ENCODE data around the gene BTBD16.

The BTBD16 gene

DNA sequence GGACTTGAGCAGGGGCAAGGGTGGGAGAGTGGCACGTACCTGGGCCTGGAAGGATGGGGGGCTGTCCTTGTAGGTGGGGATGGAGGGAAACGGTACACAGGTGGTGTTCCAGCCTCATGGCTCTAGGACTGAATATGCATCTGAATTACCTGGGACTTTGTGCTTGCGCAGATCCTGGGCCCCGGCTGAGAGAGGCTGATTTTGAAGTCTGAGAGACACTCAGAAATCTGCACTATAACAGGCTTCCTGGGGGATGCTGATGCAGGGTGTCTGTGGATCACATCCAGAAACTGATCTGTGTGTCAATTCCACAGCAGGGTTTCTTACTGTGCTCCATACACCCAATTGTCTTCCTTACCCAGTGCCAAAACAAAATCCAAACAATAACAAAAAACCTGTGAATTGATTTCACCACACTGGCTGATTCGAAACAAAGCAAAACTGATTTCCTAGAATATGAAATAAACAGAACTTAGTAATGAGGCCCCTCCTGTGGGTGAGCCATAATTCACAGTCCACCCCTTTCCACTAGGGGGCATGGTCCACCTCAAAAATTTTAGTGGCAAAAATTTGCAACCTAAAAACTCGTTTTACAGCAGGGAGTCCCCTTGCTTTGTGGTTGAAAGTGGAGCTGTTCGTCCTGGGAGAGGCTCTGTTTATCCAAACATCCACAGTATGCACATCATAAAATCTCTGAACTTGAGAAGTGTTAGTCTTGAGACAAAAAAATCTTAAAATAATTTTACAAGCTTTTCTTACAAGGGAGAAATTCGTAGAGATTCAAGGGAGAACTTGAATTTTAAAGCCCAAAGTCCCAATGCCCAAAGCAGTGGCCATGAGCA lies 71.4 kb downstream of the BTBD16 start:
- Histone ChIP-seq H3K27ac (ENCODE audit: low read depth, low read length) (no peak overlapping the region), H3K4me1 (ENCODE audit: insufficient read depth, low read length) (peaks cover 23% of the 10 kb centered on the region), H3K27me3 (ENCODE audit: control insufficient read depth in 1 of 2, insufficient read depth in 2 of 2, low read length in 2 of 2) (no peaks in the 10 kb centered on the region), H3K9ac (ENCODE audit: low read length) (no peak overlapping the region), H3K4me3 (ENCODE audit: low read depth in 1 of 2, low read length in 2 of 2) (no peak overlapping the region), H3K36me3 (ENCODE audit: insufficient read depth, low read length) (no peaks in the 10 kb centered on the region), H3K9me3 (ENCODE audit: low read length) (no peaks in the 10 kb centered on the region)

DNA sequence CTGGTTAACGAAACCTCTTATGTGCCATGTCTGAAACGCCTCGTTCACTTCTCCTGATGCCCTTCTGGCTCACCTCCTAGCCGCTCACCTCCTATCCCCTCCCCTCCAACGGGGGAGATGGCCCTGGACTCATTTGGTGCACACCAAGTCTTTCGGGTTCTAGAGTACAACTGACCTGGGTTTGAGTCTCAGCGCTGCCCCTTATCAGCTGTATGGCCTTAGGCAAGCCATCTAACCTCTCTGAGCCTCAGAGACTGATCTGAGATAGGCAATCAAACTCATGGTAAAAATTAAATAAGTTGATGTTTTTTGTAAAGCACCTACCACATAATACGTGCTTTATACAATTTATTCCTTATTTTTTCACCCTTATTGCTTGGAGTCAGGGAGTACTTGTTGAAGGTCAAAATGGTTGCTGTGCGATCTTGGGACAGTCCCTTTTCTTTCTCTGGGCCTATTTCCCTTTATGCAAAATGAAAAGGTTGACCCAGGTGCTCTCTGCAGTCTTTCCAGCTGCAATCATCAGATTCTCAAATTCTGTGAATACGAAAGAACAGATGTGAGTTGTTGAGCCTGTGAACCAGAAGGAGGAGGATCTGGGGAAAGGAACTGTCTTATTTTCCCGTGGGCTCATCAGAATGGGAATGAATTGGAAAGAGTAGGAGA lies 72.2 kb downstream of the BTBD16 start:
- Histone ChIP-seq H3K9me3 (ENCODE audit: low read length) (no peaks in the 10 kb centered on the region), H3K4me1 (ENCODE audit: insufficient read depth, low read length) (peaks cover 23% of the 10 kb centered on the region), H3K9ac (ENCODE audit: low read length) (no peak overlapping the region), H3K36me3 (ENCODE audit: insufficient read depth, low read length) (no peaks in the 10 kb centered on the region), H3K27me3 (ENCODE audit: control insufficient read depth in 1 of 2, insufficient read depth in 2 of 2, low read length in 2 of 2) (no peaks in the 10 kb centered on the region), H3K4me3 (ENCODE audit: low read depth in 1 of 2, low read length in 2 of 2) (no peak overlapping the region), H3K27ac (ENCODE audit: low read depth, low read length) (no peak overlapping the region)

DNA sequence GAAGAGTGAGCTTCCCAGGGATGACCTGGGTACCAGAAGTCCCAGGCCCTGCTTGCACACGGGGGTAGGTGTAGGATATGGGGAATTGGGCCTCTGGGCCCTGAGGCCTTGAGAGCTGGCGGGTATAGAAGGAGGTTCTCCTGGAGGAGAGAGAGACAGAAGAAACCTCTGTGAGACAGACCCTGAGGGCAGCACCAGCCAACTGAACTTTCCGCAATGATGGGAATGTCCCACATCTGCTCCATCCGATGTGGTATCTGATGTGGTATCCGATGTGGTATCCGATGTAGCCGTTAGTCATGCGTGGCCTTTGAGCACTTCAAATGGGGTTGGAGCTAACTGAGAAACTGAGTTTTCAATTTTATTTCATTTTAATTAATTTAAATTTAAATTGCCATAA lies 72.8 kb downstream of the BTBD16 start:
- no peak overlapping the region for H3K9ac ChIP-seq (ENCODE audit: low read length)
- no peaks in the 10 kb centered on the region for H3K27me3 ChIP-seq (ENCODE audit: control insufficient read depth in 1 of 2, insufficient read depth in 2 of 2, low read length in 2 of 2)
- H3K9me3 ChIP-seq (ENCODE audit: low read length) = no peaks in the 10 kb centered on the region
- H3K4me3 ChIP-seq (ENCODE audit: low read depth in 1 of 2, low read length in 2 of 2) = no peak overlapping the region
- peaks cover 23% of the 10 kb centered on the region for H3K4me1 ChIP-seq (ENCODE audit: insufficient read depth, low read length)
- H3K27ac ChIP-seq (ENCODE audit: low read depth, low read length) = no peak overlapping the region
- no peaks in the 10 kb centered on the region for H3K36me3 ChIP-seq (ENCODE audit: insufficient read depth, low read length)

DNA sequence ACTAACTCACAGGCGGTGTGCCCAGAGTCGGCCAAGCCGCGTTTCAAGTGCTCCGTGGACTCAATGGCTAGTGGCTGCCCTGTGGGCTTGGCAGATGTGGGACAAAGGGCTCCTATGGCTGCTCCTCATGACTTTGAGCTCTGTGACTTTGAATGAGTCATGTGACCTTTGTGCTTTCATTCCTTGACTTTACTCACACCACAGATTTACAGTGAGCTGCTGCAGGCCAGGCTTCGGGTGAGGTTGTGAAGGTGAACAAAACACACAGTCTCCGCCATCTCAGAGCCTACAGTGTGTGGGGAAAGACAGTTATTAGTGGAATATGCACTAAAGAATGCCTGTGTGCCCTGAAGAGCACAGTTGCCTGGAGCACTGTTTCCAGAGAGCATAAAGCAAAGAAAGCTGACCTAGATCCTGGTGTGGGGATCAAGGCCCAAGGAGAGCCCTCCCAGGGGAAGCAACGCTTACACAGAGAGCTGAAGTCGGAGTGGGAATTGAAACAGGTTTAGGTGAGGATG lies 73.7 kb downstream of the BTBD16 start:
- no peaks in the 10 kb centered on the region for H3K27me3 ChIP-seq (ENCODE audit: control insufficient read depth in 1 of 2, insufficient read depth in 2 of 2, low read length in 2 of 2)
- H3K4me3 ChIP-seq (ENCODE audit: low read depth in 1 of 2, low read length in 2 of 2) = no peak overlapping the region
- no peak overlapping the region for H3K9ac ChIP-seq (ENCODE audit: low read length)
- no peaks in the 10 kb centered on the region for H3K9me3 ChIP-seq (ENCODE audit: low read length)
- no peaks in the 10 kb centered on the region for H3K36me3 ChIP-seq (ENCODE audit: insufficient read depth, low read length)
- H3K27ac ChIP-seq (ENCODE audit: low read depth, low read length) = no peak overlapping the region
- peaks cover 23% of the 10 kb centered on the region for H3K4me1 ChIP-seq (ENCODE audit: insufficient read depth, low read length)

DNA sequence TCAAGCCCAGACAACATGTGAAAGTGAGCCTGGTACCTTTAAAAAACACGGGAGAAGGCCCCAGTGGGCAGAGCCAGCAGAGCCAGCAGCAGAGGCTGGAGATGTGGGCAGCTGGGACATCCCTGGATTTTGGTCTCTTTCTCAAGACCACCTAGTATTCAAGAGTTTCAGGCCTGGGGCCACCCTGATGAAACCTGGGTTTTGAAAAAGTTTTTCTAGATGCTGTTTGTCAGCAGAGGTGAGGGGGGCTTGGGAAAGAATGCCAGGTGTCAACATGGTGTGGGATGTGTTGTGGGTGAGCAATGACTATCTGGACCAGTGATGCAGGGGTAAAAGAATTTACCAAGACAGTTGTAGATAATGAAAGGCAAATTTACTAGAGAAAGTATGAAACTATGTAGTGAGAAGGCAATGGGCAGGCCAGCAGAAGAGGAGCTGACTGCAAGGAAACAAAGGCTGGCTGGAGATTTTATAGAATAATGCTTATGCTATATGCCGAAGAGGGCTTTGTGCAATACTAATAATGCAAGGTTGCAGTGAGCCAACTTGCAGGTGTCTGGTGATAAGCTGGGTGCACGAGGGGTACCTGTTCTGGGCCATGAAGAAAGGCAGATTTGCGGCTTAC lies 75.3 kb downstream of the BTBD16 start:
- no peaks in the 10 kb centered on the region for H3K9me3 ChIP-seq (ENCODE audit: low read length)
- no peak overlapping the region for H3K4me3 ChIP-seq (ENCODE audit: low read depth in 1 of 2, low read length in 2 of 2)
- no peak overlapping the region for H3K27ac ChIP-seq (ENCODE audit: low read depth, low read length)
- H3K4me1 ChIP-seq (ENCODE audit: insufficient read depth, low read length) = peaks cover 11% of the 10 kb centered on the region
- no peak overlapping the region for H3K9ac ChIP-seq (ENCODE audit: low read length)
- H3K36me3 ChIP-seq (ENCODE audit: insufficient read depth, low read length) = no peaks in the 10 kb centered on the region
- no peaks in the 10 kb centered on the region for H3K27me3 ChIP-seq (ENCODE audit: control insufficient read depth in 1 of 2, insufficient read depth in 2 of 2, low read length in 2 of 2)

DNA sequence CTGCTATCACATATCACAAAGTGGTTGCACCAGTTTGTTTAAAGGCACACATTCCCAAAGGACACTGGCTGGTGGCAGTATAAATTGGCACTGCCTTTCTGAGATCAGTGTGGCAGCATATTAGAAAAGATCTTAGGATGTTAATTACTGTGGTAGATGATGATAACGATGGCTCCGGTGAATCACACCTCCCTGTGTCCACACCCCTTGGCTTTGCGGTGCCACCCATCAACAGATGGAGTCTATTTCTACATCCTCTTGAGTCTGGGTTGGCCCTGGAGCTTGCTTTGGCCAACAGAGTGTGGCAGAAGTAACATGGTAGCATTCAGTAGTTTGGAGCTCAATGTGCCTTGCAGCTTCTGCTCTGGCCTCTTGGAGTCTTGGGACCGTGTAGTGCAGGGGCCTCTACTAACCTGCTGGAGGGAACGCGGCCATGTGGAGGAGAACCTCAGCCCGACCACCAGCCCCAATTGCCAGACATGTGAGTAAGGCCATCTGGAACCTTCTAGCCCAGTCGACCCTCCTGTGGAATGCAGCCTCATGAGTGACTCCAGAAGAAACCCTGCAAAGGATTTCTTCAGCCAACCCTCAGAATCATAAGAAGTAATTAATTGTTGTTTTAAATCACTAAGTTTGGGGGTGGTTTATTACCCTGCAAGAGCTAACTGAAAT lies 76.2 kb downstream of the BTBD16 start:
- Histone ChIP-seq H3K9ac (ENCODE audit: low read length) (no peak overlapping the region), H3K27me3 (ENCODE audit: control insufficient read depth in 1 of 2, insufficient read depth in 2 of 2, low read length in 2 of 2) (no peaks in the 10 kb centered on the region), H3K4me1 (ENCODE audit: insufficient read depth, low read length) (peaks cover 9% of the 10 kb centered on the region), H3K4me3 (ENCODE audit: low read depth in 1 of 2, low read length in 2 of 2) (no peak overlapping the region), H3K36me3 (ENCODE audit: insufficient read depth, low read length) (no peaks in the 10 kb centered on the region), H3K9me3 (ENCODE audit: low read length) (no peaks in the 10 kb centered on the region), H3K27ac (ENCODE audit: low read depth, low read length) (no peak overlapping the region)

DNA sequence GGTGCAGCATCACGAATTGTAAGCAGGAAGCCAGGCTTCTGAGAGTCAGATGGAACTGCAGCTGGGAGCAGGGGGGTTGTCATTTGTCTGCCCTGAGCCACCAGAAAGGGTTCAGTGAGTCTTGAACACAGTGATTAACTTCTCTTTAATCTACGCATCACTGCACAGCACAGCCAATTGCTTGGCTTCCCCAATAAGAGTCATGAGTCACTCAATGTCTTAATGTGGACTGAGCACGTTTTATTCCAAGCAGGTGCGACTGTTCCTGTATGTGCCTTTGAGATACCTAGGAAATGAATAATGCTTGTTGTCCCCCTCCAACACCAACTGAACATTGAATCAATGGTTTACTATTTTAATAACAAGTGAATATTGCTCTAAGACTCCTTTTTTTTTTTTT lies 77.4 kb downstream of the BTBD16 start:
- H3K4me3 ChIP-seq (ENCODE audit: low read depth in 1 of 2, low read length in 2 of 2) = no peak overlapping the region
- no peaks in the 10 kb centered on the region for H3K9me3 ChIP-seq (ENCODE audit: low read length)
- no peaks in the 10 kb centered on the region for H3K36me3 ChIP-seq (ENCODE audit: insufficient read depth, low read length)
- no peaks in the 10 kb centered on the region for H3K4me1 ChIP-seq (ENCODE audit: insufficient read depth, low read length)
- H3K27me3 ChIP-seq (ENCODE audit: control insufficient read depth in 1 of 2, insufficient read depth in 2 of 2, low read length in 2 of 2) = no peaks in the 10 kb centered on the region
- H3K27ac ChIP-seq (ENCODE audit: low read depth, low read length) = no peak overlapping the region
- no peak overlapping the region for H3K9ac ChIP-seq (ENCODE audit: low read length)

DNA sequence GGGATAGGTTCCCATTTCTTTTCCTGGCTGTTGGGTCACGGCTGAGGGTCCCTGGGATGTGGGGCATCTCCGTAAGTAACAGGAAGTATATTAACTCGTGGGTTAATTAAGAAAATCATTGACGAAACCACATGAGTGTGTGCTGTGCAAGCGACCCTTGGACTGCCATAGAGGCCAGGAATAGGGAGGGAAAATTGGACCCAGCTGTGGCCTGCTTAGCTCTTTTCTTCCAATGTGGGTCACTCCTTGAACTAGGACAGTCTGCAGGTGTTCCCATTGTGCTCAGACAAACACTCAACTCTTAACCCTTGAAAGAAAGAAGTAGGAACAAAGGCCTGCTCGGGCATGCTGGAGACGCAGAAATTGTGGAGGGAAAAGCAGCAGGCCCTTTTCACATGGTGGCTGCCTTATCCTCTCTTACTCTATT lies 77.9 kb downstream of the BTBD16 start:
- Histone ChIP-seq H3K27ac (ENCODE audit: low read depth, low read length) (no peak overlapping the region), H3K36me3 (ENCODE audit: insufficient read depth, low read length) (no peaks in the 10 kb centered on the region), H3K9ac (ENCODE audit: low read length) (no peak overlapping the region), H3K4me1 (ENCODE audit: insufficient read depth, low read length) (no peaks in the 10 kb centered on the region), H3K4me3 (ENCODE audit: low read depth in 1 of 2, low read length in 2 of 2) (no peak overlapping the region), H3K9me3 (ENCODE audit: low read length) (no peaks in the 10 kb centered on the region), H3K27me3 (ENCODE audit: control insufficient read depth in 1 of 2, insufficient read depth in 2 of 2, low read length in 2 of 2) (no peaks in the 10 kb centered on the region)

DNA sequence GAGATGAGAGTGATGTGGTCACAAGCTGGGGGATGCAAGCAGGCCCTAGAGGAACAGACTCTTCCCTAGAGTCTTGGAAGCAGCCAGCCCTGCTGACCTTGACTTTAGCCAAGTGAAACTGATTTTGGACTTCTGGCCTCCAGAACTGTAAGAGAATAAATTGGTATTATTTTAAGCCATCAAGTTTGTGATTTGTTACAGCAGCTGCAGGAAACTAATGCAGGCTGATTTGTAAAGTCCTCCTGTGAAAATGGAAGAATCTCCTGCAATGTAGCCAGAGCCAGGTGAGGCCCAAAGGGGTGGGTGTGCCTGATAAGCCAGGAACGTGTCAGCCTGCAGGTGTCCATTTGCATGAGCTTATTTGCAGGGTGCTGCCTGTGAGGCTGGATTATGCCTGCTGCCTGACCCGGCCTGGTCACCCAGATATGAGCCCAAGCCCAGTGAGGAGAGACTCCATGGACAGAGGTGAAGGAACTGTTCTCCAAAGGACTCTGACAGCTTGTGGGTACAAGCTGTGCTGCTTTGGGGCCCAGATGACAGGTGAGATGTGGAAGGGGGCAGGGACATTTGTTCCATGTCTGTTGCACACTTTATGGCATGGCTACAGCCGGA lies 78.8 kb downstream of the BTBD16 start:
- Histone ChIP-seq H3K27ac (ENCODE audit: low read depth, low read length) (no peak overlapping the region), H3K9ac (ENCODE audit: low read length) (no peak overlapping the region), H3K4me3 (ENCODE audit: low read depth in 1 of 2, low read length in 2 of 2) (no peak overlapping the region)

DNA sequence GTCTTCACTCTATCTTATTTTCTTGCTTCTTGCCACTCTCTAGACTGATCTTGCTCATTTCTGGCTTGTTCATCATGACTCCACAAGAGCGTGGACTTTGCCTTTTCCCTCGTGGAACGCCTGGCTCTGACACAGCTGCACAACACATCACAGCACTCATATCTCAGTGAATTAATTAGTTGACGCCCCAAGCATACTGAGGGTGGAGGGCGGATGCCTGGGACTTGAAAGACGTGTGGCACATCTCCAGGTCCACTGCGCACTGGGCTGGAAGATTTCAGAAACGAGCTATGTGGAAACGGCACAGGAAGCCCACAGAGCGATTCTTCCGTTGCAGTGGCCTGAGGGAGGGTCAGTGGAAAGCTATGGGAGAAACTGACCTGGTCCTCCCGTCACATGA lies 79.8 kb downstream of the BTBD16 start:
- no peaks in the 10 kb centered on the region for H3K27me3 ChIP-seq (ENCODE audit: control insufficient read depth in 1 of 2, insufficient read depth in 2 of 2, low read length in 2 of 2)
- H3K36me3 ChIP-seq (ENCODE audit: insufficient read depth, low read length) = no peaks in the 10 kb centered on the region
- no peaks in the 10 kb centered on the region for H3K9me3 ChIP-seq (ENCODE audit: low read length)
- no peak overlapping the region for H3K4me3 ChIP-seq (ENCODE audit: low read depth in 1 of 2, low read length in 2 of 2)
- no peak overlapping the region for H3K27ac ChIP-seq (ENCODE audit: low read depth, low read length)
- H3K4me1 ChIP-seq (ENCODE audit: insufficient read depth, low read length) = no peaks in the 10 kb centered on the region
- H3K9ac ChIP-seq (ENCODE audit: low read length) = no peak overlapping the region

More for the DNA sequence above, 78.8 kb downstream of the BTBD16 start:
- no peaks in the 10 kb centered on the region for H3K4me1 ChIP-seq (ENCODE audit: insufficient read depth, low read length)
- H3K27me3 ChIP-seq (ENCODE audit: control insufficient read depth in 1 of 2, insufficient read depth in 2 of 2, low read length in 2 of 2) = no peaks in the 10 kb centered on the region
- H3K36me3 ChIP-seq (ENCODE audit: insufficient read depth, low read length) = no peaks in the 10 kb centered on the region
- H3K9me3 ChIP-seq (ENCODE audit: low read length) = no peaks in the 10 kb centered on the region

All from muscle layer of colon (tissue), 2 donors.